OCI-LY1 (cell line): ENCODE measurements around the gene CSNK1A1.

Experiments used
- CTCF ChIP-seq: fragments of 200-600 bp; sonication (generic), shearing (Covaris generic); IDR thresholded peaks from 2 replicates; pipeline ENCODE4 v1.5.1; 2017; ENCODE audit warnings: mild to moderate bottlenecking, antibody characterized with exemption, low read length, moderate library complexity, mixed read lengths
- EZH2 ChIP-seq: fragments of 200-600 bp; sonication (generic), shearing (Covaris generic); IDR thresholded peaks from 2 replicates; pipeline ENCODE4 v1.8.0; 2017; ENCODE audit warnings: borderline replicate concordance, mixed run types, mild to moderate bottlenecking, antibody characterized with exemption, low read length, moderate library complexity, mixed read lengths

GRCh38 chr5:149492781-149493180, 58.5 kb downstream of the CSNK1A1 start:
- no peak for TF ChIP-seq CTCF
- no peak for TF ChIP-seq EZH2
